HEK293 (cell line): ENCODE results near the gene PTPRA.

Source experiments
- PRDM1 ChIP-seq: fragments of 450-650 bp; formaldehyde crosslinking; IDR thresholded peaks from 2 replicates; pipeline ENCODE4; 2016; ENCODE audit warnings: missing biosample characterization, missing genetic modification characterization
- SCRT1 ChIP-seq: fragments of 450-650 bp; formaldehyde crosslinking; IDR thresholded peaks from 2 replicates; pipeline ENCODE4 v1.5.1; 2016; ENCODE audit warnings: missing biosample characterization, missing genetic modification characterization, borderline replicate concordance
- ZNF202 ChIP-seq: fragments of 450-650 bp; formaldehyde crosslinking; IDR thresholded peaks from 2 replicates; pipeline ENCODE4 v1.5.1; 2016; ENCODE audit warnings: missing biosample characterization, missing genetic modification characterization, borderline replicate concordance
- ZNF274 ChIP-seq, 2 experiments: fragments of 200-500 bp in 1 of 2; fragments of 450-650 bp in 1 of 2; sonication (Bioruptor generic) in 1 of 2; formaldehyde crosslinking in 1 of 2; IDR thresholded peaks; 2 replicates each; pipeline versions ENCODE4 v1.5.1 to v1.6.1; 2014 to 2016; ENCODE audit warnings: borderline replicate concordance in 1 of 2, inconsistent platforms in 1 of 2, low read length in 1 of 2, missing biosample characterization in 1 of 2, missing genetic modification characterization in 1 of 2
- ZNF391 ChIP-seq: fragments of 450-650 bp; formaldehyde crosslinking; IDR thresholded peaks from 2 replicates; pipeline ENCODE4 v1.5.1; 2016; ENCODE audit warnings: low read depth, missing biosample characterization, missing genetic modification characterization, borderline replicate concordance
- ZNF571 ChIP-seq: fragments of 450-650 bp; formaldehyde crosslinking; IDR thresholded peaks from 2 replicates; pipeline ENCODE4 v1.5.0; 2017; ENCODE audit warnings: missing biosample characterization, missing genetic modification characterization
- ZNF76 ChIP-seq: fragments of 450-650 bp; formaldehyde crosslinking; IDR thresholded peaks from 2 replicates; pipeline ENCODE4; 2016; ENCODE audit warnings: low read depth, missing biosample characterization, missing genetic modification characterization, borderline replicate concordance
- ZNF843 ChIP-seq: fragments of 450-650 bp; formaldehyde crosslinking; IDR thresholded peaks from 2 replicates; pipeline ENCODE4 v1.5.1; 2016; ENCODE audit warnings: missing biosample characterization, missing genetic modification characterization
- TF ChIP-seq, protein P1 (sequence below): fragments of 450-650 bp; formaldehyde crosslinking; IDR thresholded peaks from 2 replicates; pipeline ENCODE4 v1.5.1; 2016; ENCODE audit warnings: missing biosample characterization, missing genetic modification characterization
- TF ChIP-seq, protein P2 (sequence below): fragments of 450-650 bp; formaldehyde crosslinking; IDR thresholded peaks from 2 replicates; pipeline ENCODE4 v1.5.1; 2016; ENCODE audit warnings: missing biosample characterization, missing genetic modification characterization
- TF ChIP-seq, protein P3 (sequence below): fragments of 450-650 bp; formaldehyde crosslinking; IDR thresholded peaks from 2 replicates; pipeline ENCODE4 v1.5.1; 2016; ENCODE audit warnings: missing biosample characterization, missing genetic modification characterization

DNA sequence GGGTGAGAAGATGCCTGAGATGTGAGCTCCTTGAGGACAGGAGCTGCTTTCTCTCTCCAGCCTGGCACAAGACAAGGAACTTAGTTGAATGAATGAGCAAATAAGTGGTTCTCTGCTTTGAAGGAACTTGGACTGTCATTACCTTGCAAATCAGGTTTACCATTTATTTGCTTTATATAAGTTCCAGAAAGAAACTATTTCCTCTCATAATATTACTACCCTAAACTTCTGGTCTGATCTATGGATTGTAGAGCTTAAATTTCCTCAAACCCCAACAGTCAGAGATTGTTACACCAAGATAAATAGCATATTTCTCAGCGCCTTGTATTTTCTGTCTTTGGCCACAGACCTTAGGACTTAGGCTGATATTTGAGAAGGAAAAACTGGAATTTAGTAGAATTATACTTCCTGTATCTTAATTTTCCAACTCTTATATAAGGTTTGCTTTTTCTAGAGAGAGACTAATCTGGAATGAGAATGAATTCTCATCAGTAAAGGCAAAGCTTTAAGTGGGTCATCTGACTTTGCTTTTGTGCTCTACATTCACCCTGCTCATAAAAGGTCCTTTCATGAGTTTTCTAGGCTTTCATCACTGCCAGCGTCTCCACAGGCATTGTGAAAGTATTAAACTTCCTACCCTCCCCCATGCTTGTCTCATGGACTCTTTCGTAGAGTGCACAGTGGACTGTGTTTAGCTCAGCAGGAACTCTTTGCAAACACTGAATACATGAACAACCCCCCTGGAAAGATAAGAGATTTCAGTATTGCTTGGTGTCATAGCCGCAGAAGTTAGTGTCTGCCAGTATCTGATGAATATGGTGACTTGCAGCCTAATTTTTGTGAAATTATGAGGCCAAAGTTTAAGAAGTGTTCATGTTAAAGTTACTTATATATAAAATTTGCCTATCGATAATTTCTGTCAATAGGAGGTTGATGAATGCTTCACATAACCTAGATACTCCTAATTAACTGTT is 74.0 kb downstream of the PTPRA start:
- TF ChIP-seq SCRT1 (tag by site-specific recombination) (no peak), ZNF391 (tag by site-specific recombination) (no peak), ZNF571 (tag by site-specific recombination) (no peak), ZNF843 (0 out of 2 replicates have a peak, but pooled peaks have one; percentile 21), PRDM1 (tag by site-specific recombination) (no peak), ZNF76 (tag by site-specific recombination) (no peak), ZNF202 (tag by site-specific recombination) (no peak), ZNF274 (IDR thresholded peaks at IDR 0.05; ENCODE audit: low read length) (no peak), ZNF274 (tag by site-specific recombination; IDR thresholded peaks at IDR 0.05; ENCODE audit: borderline replicate concordance) (no peak)
- TF ChIP-seq, protein P1, sequence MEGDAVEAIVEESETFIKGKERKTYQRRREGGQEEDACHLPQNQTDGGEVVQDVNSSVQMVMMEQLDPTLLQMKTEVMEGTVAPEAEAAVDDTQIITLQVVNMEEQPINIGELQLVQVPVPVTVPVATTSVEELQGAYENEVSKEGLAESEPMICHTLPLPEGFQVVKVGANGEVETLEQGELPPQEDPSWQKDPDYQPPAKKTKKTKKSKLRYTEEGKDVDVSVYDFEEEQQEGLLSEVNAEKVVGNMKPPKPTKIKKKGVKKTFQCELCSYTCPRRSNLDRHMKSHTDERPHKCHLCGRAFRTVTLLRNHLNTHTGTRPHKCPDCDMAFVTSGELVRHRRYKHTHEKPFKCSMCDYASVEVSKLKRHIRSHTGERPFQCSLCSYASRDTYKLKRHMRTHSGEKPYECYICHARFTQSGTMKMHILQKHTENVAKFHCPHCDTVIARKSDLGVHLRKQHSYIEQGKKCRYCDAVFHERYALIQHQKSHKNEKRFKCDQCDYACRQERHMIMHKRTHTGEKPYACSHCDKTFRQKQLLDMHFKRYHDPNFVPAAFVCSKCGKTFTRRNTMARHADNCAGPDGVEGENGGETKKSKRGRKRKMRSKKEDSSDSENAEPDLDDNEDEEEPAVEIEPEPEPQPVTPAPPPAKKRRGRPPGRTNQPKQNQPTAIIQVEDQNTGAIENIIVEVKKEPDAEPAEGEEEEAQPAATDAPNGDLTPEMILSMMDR (tag by site-specific recombination) = no peak
- TF ChIP-seq, protein P2, sequence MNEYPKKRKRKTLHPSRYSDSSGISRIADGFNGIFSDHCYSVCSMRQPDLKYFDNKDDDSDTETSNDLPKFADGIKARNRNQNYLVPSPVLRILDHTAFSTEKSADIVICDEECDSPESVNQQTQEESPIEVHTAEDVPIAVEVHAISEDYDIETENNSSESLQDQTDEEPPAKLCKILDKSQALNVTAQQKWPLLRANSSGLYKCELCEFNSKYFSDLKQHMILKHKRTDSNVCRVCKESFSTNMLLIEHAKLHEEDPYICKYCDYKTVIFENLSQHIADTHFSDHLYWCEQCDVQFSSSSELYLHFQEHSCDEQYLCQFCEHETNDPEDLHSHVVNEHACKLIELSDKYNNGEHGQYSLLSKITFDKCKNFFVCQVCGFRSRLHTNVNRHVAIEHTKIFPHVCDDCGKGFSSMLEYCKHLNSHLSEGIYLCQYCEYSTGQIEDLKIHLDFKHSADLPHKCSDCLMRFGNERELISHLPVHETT = no peak
- TF ChIP-seq, protein P3, sequence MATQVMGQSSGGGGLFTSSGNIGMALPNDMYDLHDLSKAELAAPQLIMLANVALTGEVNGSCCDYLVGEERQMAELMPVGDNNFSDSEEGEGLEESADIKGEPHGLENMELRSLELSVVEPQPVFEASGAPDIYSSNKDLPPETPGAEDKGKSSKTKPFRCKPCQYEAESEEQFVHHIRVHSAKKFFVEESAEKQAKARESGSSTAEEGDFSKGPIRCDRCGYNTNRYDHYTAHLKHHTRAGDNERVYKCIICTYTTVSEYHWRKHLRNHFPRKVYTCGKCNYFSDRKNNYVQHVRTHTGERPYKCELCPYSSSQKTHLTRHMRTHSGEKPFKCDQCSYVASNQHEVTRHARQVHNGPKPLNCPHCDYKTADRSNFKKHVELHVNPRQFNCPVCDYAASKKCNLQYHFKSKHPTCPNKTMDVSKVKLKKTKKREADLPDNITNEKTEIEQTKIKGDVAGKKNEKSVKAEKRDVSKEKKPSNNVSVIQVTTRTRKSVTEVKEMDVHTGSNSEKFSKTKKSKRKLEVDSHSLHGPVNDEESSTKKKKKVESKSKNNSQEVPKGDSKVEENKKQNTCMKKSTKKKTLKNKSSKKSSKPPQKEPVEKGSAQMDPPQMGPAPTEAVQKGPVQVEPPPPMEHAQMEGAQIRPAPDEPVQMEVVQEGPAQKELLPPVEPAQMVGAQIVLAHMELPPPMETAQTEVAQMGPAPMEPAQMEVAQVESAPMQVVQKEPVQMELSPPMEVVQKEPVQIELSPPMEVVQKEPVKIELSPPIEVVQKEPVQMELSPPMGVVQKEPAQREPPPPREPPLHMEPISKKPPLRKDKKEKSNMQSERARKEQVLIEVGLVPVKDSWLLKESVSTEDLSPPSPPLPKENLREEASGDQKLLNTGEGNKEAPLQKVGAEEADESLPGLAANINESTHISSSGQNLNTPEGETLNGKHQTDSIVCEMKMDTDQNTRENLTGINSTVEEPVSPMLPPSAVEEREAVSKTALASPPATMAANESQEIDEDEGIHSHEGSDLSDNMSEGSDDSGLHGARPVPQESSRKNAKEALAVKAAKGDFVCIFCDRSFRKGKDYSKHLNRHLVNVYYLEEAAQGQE (tag by site-specific recombination) = no peak
